NCI-H82 treated with DMSO at 0.1 percent for 48 hours (cell line): ENCODE results near the gene LGMN.
"Not testable (repeated sequence)": the region's sequence is repeated elsewhere in the genome, so short reads cannot be mapped to it uniquely, and the experiment has no call there.

ENCODE experiments used
- DNase-seq: peaks from one replicate; lab custom pipeline; 2025; ENCODE audit not compliant: unreplicated experiment; lab: John Stamatoyannopoulos, UW

LGMN gene

GRCh38 chr14:92748259-92749016 is at the start of gene LGMN:
Gene LGMN, minus strand, starts transcription at chr14:92748627. Its CDS starts 15,841 bp downstream, at chr14:92732786.
- peak; percentile 85 for DNase-seq

- no peak for DNase-seq
These were observed 46.5 kb upstream of the LGMN start for GRCh38 chr14:92794961-92795360.

- DNase-seq: no peak
These were observed 46.1 kb upstream of the LGMN start for GRCh38 chr14:92794547-92794941.

- DNase-seq: peak; percentile 67
These were observed 45.5 kb upstream of the LGMN start, which contains the start of gene GOLGA5 for GRCh38 chr14:92793709-92794546. Gene GOLGA5, plus strand, starts transcription at chr14:92794305. Its CDS starts 3,133 bp downstream, at chr14:92797438.

GRCh38 chr14:92792885-92793284 is 44.5 kb upstream of the LGMN start:
- DNase-seq: no peak

- DNase-seq: no peak
These were observed 41.1 kb upstream of the LGMN start for GRCh38 chr14:92789457-92790089.

- no peak for DNase-seq
These were observed 39.1 kb upstream of the LGMN start for GRCh38 chr14:92787554-92787953.

GRCh38 chr14:92786427-92786756 is 38.0 kb upstream of the LGMN start:
- DNase-seq: no peak

- no peak for DNase-seq
These were observed 37.4 kb upstream of the LGMN start for GRCh38 chr14:92785667-92786426.

GRCh38 chr14:92783813-92784431 is 35.5 kb upstream of the LGMN start:
- DNase-seq: peak; percentile 76

GRCh38 chr14:92781350-92781749 is 32.9 kb upstream of the LGMN start:
- DNase-seq: no peak

GRCh38 chr14:92780444-92781232 is 32.2 kb upstream of the LGMN start:
- DNase-seq: no peak

- peak; percentile 8 for DNase-seq
These were observed 30.6 kb upstream of the LGMN start for GRCh38 chr14:92778868-92779565.

- DNase-seq: not testable (repeated sequence)
These were observed 26.9 kb upstream of the LGMN start for GRCh38 chr14:92775292-92775691.

- DNase-seq: no peak
These were observed 26.1 kb upstream of the LGMN start for GRCh38 chr14:92774572-92774971.

GRCh38 chr14:92770484-92770883 is 22.1 kb upstream of the LGMN start:
- no peak for DNase-seq

- DNase-seq: no peak
These were observed 20.4 kb upstream of the LGMN start for GRCh38 chr14:92768795-92769194.

- peak; percentile 26 for DNase-seq
These were observed 19.8 kb upstream of the LGMN start for GRCh38 chr14:92768236-92768635.
